Endothelial cell of umbilical vein (primary cell): ENCODE results near the gene TJP3. TPM values are rescaled to one million over a fixed set of nuclear protein-coding genes. Genes with fewer than 3 reads are reported as not detected.

Experiments used
- BruUV-seq: library from RNA; stranded (reverse); fragments of 400-500 nt; replicated peaks from 2 replicates; lab custom pipeline; 2021; lab: Mats Ljungman, UMichigan
- CTCF ChIA-PET: fragments of 300-600, 350-600 bp; sonication (Branson Sonifier 250); formaldehyde crosslinking; loops from one replicate; lab custom pipeline; 2021; ENCODE audit warnings: antibody characterized with exemption, inconsistent platforms; lab: Charles Lee
- POLR2A ChIA-PET: fragments of 300-600, 350-600 bp; sonication (Branson Sonifier 250); formaldehyde crosslinking; loops from one replicate; lab custom pipeline; 2021; ENCODE audit warnings: antibody characterized with exemption, inconsistent platforms; lab: Charles Lee
- DNase-seq: peaks from one replicate; pipeline ENCODE4 v3.0.0-alpha.2; 2011; ENCODE audit warnings: low read depth, low spot score
- FAIRE-seq: peaks from 2 replicates; lab custom pipeline; 2011; peaks lifted over from hg19 to GRCh38; lab: Jason Lieb, UNC
- H2AFZ ChIP-seq: 2 replicates; pipeline ENCODE4 v1.6.0; 2012; ENCODE audit warnings: low read depth, low read length, control low read depth, inconsistent platforms
- H3K27ac ChIP-seq: 2 replicates; pipeline ENCODE4 v1.5.1; 2011; ENCODE audit warnings: low read depth, mild to moderate bottlenecking, control low read depth, low read length, moderate library complexity; ENCODE audit not compliant: insufficient read depth
- H3K27me3 ChIP-seq, 2 experiments: 2 replicates each; pipeline versions ENCODE4 v1.6.0 to v1.6.1; 2011; ENCODE audit warnings: low read length in 2 of 2, mixed read lengths in 1 of 2; ENCODE audit not compliant: control insufficient read depth in 2 of 2, insufficient read depth in 2 of 2
- H3K36me3 ChIP-seq, 2 experiments: 2 replicates in 1 of 2; 3 replicates in 1 of 2; pipeline ENCODE4 v1.5.1; 2011; ENCODE audit warnings: low read length in 2 of 2, mild to moderate bottlenecking in 1 of 2, moderate library complexity in 1 of 2; ENCODE audit not compliant: control insufficient read depth in 2 of 2, insufficient read depth in 2 of 2; ENCODE audit errors: extremely low read depth in 1 of 2
- H3K4me1 ChIP-seq: 3 replicates; pipeline ENCODE4 v1.5.1; 2011; ENCODE audit warnings: mild to moderate bottlenecking, low read length; ENCODE audit not compliant: control insufficient read depth, insufficient read depth; ENCODE audit errors: extremely low read depth
- H3K4me2 ChIP-seq: 2 replicates; pipeline ENCODE4 v1.6.1; 2011; ENCODE audit warnings: low read length, control low read depth, mixed read lengths; ENCODE audit not compliant: insufficient read depth
- H3K4me3 ChIP-seq, 3 experiments: fragments of 200-600 bp in 1 of 3; sonication (generic), shearing (Covaris generic) in 1 of 3; replicated peaks in 1 of 3; 2 replicates each; pipeline ENCODE4 v1.5.1; 2011 to 2016; ENCODE audit warnings: control low read depth in 3 of 3, low read length in 3 of 3, mild to moderate bottlenecking in 2 of 3, inconsistent platforms in 1 of 3, low read depth in 1 of 3, moderate library complexity in 1 of 3; ENCODE audit not compliant: insufficient read depth in 1 of 3
- H3K79me2 ChIP-seq: 2 replicates; pipeline ENCODE4 v1.6.0; 2012; ENCODE audit warnings: low read length, inconsistent platforms; ENCODE audit not compliant: control insufficient read depth, insufficient read depth
- H3K9ac ChIP-seq: replicated peaks from 2 replicates; pipeline ENCODE3; 2011; ENCODE audit warnings: low read length, control low read depth; ENCODE audit not compliant: insufficient read depth; ENCODE audit errors: extremely low read depth
- H3K9me1 ChIP-seq: replicated peaks from 3 replicates; pipeline ENCODE4 v1.6.0; 2011; ENCODE audit warnings: mild to moderate bottlenecking, low read length; ENCODE audit not compliant: control insufficient read depth, insufficient read depth; ENCODE audit errors: extremely low read depth
- H3K9me3 ChIP-seq: replicated peaks from 2 replicates; pipeline ENCODE4 v1.5.1; 2012; ENCODE audit warnings: low read length, inconsistent platforms; ENCODE audit not compliant: control insufficient read depth, insufficient read depth
- H4K20me1 ChIP-seq: replicated peaks from 2 replicates; pipeline ENCODE3; 2011; ENCODE audit warnings: mild to moderate bottlenecking, low read length; ENCODE audit not compliant: control insufficient read depth, insufficient read depth; ENCODE audit errors: extremely low read depth
- CTCF ChIP-seq, 2 donors: IDR thresholded peaks; 1 replicate in 1 of 2; 2 replicates in 1 of 2; pipeline ENCODE4 v1.5.1; 2011; ENCODE audit warnings: low read length in 2 of 2, mild to moderate bottlenecking in 2 of 2, moderate library complexity in 2 of 2, control low read depth in 1 of 2, inconsistent platforms in 1 of 2, low read depth in 1 of 2; ENCODE audit not compliant: insufficient read depth in 1 of 2; ENCODE audit errors: extremely low read depth in 1 of 2
- EZH2 ChIP-seq: IDR thresholded peaks from 2 replicates; pipeline ENCODE4 v1.6.1; 2012; ENCODE audit warnings: borderline replicate concordance, low read depth, mild to moderate bottlenecking, moderate library complexity, low read length, inconsistent platforms; ENCODE audit not compliant: severe bottlenecking
- FOS ChIP-seq: IDR thresholded peaks from 2 replicates; pipeline ENCODE4 v1.6.1; 2011; ENCODE audit warnings: mild to moderate bottlenecking, low read length, moderate library complexity, borderline replicate concordance; ENCODE audit not compliant: insufficient read depth
- JUN ChIP-seq: IDR thresholded peaks from 2 replicates; pipeline ENCODE4 v1.6.1; 2011; ENCODE audit warnings: borderline replicate concordance, low read depth; ENCODE audit not compliant: insufficient read length, insufficient read depth
- MAX ChIP-seq: IDR thresholded peaks from 2 replicates; pipeline ENCODE4 v1.6.1; 2011; ENCODE audit not compliant: insufficient read depth, insufficient read length
- POLR2A ChIP-seq: IDR thresholded peaks from 2 replicates; pipeline ENCODE4 v1.6.1; 2012; ENCODE audit warnings: low read depth, mild to moderate bottlenecking, control low read depth, low read length
- POLR2AphosphoS5 ChIP-seq: IDR thresholded peaks from 2 replicates; pipeline ENCODE4 v1.6.1; 2012; ENCODE audit warnings: low read depth, mild to moderate bottlenecking, control low read depth, low read length, moderate library complexity; ENCODE audit not compliant: insufficient read depth
- dilution Hi-C: fragments of 300-500 bp; cut with MboI; formaldehyde crosslinking; loops from one replicate; pipeline ENCODE4 v1.15.0; 2019; ENCODE audit warnings: low sequenced_read_pairs; ENCODE audit not compliant: extremely low pct_ligation_motif_present
- intact Hi-C: fragments of 100-400 bp; cut with micrococcal nuclease; formaldehyde crosslinking; loops from one replicate; pipeline ENCODE4 v1.10.0; 2022
- polyA plus RNA-seq, 4 experiments: library from polyadenylated mRNA; depleted of rRNA in 3 of 4; stranded (reverse) in 3 of 4; unstranded in 1 of 4; fragments of >200 nt; gene quantifications; 2 replicates each; pipeline versions ENCODE4 v1.2.1 to v1.2.3, GENCODE V29; 2011 to 2012; ENCODE audit warnings: missing spikeins in 1 of 4
- total RNA-seq: library from RNA; stranded (reverse); gene quantifications from 2 replicates; pipeline ENCODE4 v1.2.3, GENCODE V29; 2021

TJP3 gene
- total and polyA plus RNA-seq, 2 donors (not counting 3 experiments of a cell fraction or from before 2014, with no cell fraction given): 0.10 TPM; not detected in 1

- TF ChIP-seq JUN (no peak), EZH2 (no peak)
- peaks cover 11% of the 10 kb centered on the region for H3K4me1 ChIP-seq
- FAIRE-seq: no peak
- no peaks in the 10 kb centered on the region for H3K9me1 ChIP-seq
- POLR2A ChIA-PET: no interaction called here
- DNase-seq: no peak
- no TSS peak for BruUV-seq
- peak overlapping the region; percentile 59 for H3K27ac ChIP-seq
- CTCF ChIA-PET: interaction anchor here (3.6 kb wide), 1 partner anchor 61 kb away, joined by 19 read pairs; no protein-coding TSS in a partner anchor
- H2AFZ ChIP-seq: peak overlapping the region; percentile 78
- H3K27me3 ChIP-seq: no peaks in the 10 kb centered on the region
- H3K9me3 ChIP-seq: no peaks in the 10 kb centered on the region
- H3K9ac ChIP-seq: peak overlapping the region; percentile 93
- peaks cover 0 to 5% of the 10 kb centered on the region in 2 experiments for H3K36me3 ChIP-seq
- H3K79me2 ChIP-seq: peaks cover 23% of the 10 kb centered on the region
- peak overlapping the region; percentile 59 for H3K4me2 ChIP-seq
- intact Hi-C loops: no loop called here
- dilution Hi-C loops: no loop called here
- H3K4me3 ChIP-seq: peak overlapping the region; percentile 64 to 93 (median 83)
- H4K20me1 ChIP-seq: no peaks in the 10 kb centered on the region
Measured at GRCh38 chr19:3760871-3761361, 52.7 kb downstream of the TJP3 start.

- Histone ChIP-seq H4K20me1 (no peaks in the 10 kb centered on the region), H3K79me2 (peaks cover 23% of the 10 kb centered on the region), H2AFZ (peak within 1 kb of the TSS; percentile 99), H3K27ac (peak within 1 kb of the TSS; percentile 92), H3K9me1 (no peaks in the 10 kb centered on the region), H3K4me2 (peak within 1 kb of the TSS; percentile 63), H3K4me1 (peaks cover 11% of the 10 kb centered on the region), H3K27me3 (no peaks in the 10 kb centered on the region), H3K36me3 (peaks cover 0 to 7% of the 10 kb centered on the region in 2 experiments), H3K9me3 (no peaks in the 10 kb centered on the region), H3K4me3 (peak within 1 kb of the TSS; percentile 64 to 93 (median 83)), H3K9ac (peak within 1 kb of the TSS; percentile 95)
- no TSS peak for BruUV-seq
- peak; percentile 87 for TF ChIP-seq POLR2AphosphoS5
- TF ChIP-seq FOS: no peak
- TF ChIP-seq POLR2A: peak; percentile 88
- TF ChIP-seq CTCF (IDR thresholded peaks at IDR 0.05; ENCODE audit: extremely low read depth in 1 of 2, insufficient read depth in 1 of 2, low read depth in 1 of 2, low read length in 2 of 2): peak; percentile 79
- no peak for TF ChIP-seq MAX
- FAIRE-seq (peak; percentile 93), DNase-seq (peak; percentile 94)
- ChIA-PET CTCF (interaction anchor here (3.6 kb wide), 1 partner anchor 61 kb away, joined by 19 read pairs; no protein-coding TSS in a partner anchor), POLR2A (interaction anchor here (0.6 to 1.3 kb wide), 2 partner anchors 64 to 224 kb away, joined by 3 read pairs; partner anchors contain the start of gene EEF2)
- intact Hi-C loops (loop anchor here (2.0 kb wide), 1 partner anchor 207 kb away; no protein-coding TSS in a partner anchor), dilution Hi-C loops (no loop called here)
Measured at GRCh38 chr19:3761382-3762129, 53.4 kb downstream of the TJP3 start, which contains the start of gene APBA3. Gene APBA3, minus strand, starts transcription at chr19:3761692. Its CDS starts 1,428 bp downstream, at chr19:3760264.
